Measurements from ENCODE around the gene CCT2. TPM values are rescaled to one million over a fixed set of nuclear protein-coding genes. Genes with fewer than 3 reads are reported as not detected.

Gene CCT2
- total and polyA plus RNA-seq, 2 donors (not counting 1 experiment from before 2014, with no cell fraction given) = 58.2 to 125 TPM

- CTCF ChIA-PET = interaction anchor here (3.3 kb wide), 1 partner anchor 8 kb away, joined by 35 read pairs; no protein-coding TSS in a partner anchor
- no peaks in the 10 kb centered on the region for H3K27me3 ChIP-seq (replicated peaks in 1 of 4; ENCODE audit: control extremely low read depth in 1 of 4, control insufficient read depth in 3 of 4, insufficient read depth in 4 of 4, low read length in 3 of 4)
- H3K79me2 ChIP-seq (ENCODE audit: control insufficient read depth, insufficient read depth, low read length) = no peaks in the 10 kb centered on the region
- intact Hi-C loops (cut with micrococcal nuclease) = no loop called here
- no peak overlapping the region for H2AFZ ChIP-seq (ENCODE audit: insufficient read depth, low read depth, low read length, poor library complexity, severe bottlenecking)
- Mint-ChIP-seq H3K4me3 (no peak overlapping the region), H3K4me1 (peaks cover 2% of the 10 kb centered on the region), H3K27ac (no peak overlapping the region), H3K27me3 (no peaks in the 10 kb centered on the region), H3K9me3 (ENCODE audit: insufficient read depth) (no peaks in the 10 kb centered on the region)
- no CpG with 5 or more reads among the region's 2 CpGs for WGBS (ENCODE audit: insufficient coverage)
- H3K4me2 ChIP-seq (replicated peaks; ENCODE audit: low read depth, low read length, poor library complexity, severe bottlenecking) = no peak overlapping the region
- H3K27ac ChIP-seq (ENCODE audit: low read length in 2 of 2) = no peak overlapping the region
- DNase-seq (no peak), ATAC-seq (ENCODE audit: low read depth) (no peak)
- no peak for TF ChIP-seq EZH2 (IDR thresholded peaks at IDR 0.05; ENCODE audit: borderline replicate concordance, insufficient read depth, low read depth, low read length, poor library complexity, severe bottlenecking)
- TF ChIP-seq CTCF (IDR thresholded peaks at IDR 0.05) = no peak
- no peaks in the 10 kb centered on the region for H3K4me1 ChIP-seq (ENCODE audit: control insufficient read depth in 2 of 2, insufficient read depth in 2 of 2, low read length in 2 of 2)
- H3K4me3 ChIP-seq (ENCODE audit: control extremely low read depth in 1 of 5, extremely low read depth in 1 of 5, insufficient read depth in 1 of 5, low read depth in 2 of 5, low read length in 4 of 5) = no peak overlapping the region
- POLR2A ChIA-PET = no interaction called here
- H3K9ac ChIP-seq (ENCODE audit: low read length) = no peak overlapping the region
- no peaks in the 10 kb centered on the region for H4K20me1 ChIP-seq (ENCODE audit: control insufficient read depth, insufficient read depth, low read length, poor library complexity, severe bottlenecking)
- H3K36me3 ChIP-seq (replicated peaks in 1 of 2; ENCODE audit: control extremely low read depth in 1 of 2, control insufficient read depth in 1 of 2, extremely low read depth in 1 of 2, insufficient read depth in 2 of 2, low read length in 1 of 2) = peaks cover 1 to 19% of the 10 kb centered on the region in 2 experiments
- H3K9me3 ChIP-seq (ENCODE audit: control extremely low read depth in 1 of 3, control insufficient read depth in 2 of 3, insufficient read depth in 1 of 3, low read length in 2 of 3) = no peaks in the 10 kb centered on the region
Measured at GRCh38 chr12:69578283-69578682, 7.0 kb upstream of the CCT2 start.

- WGBS (ENCODE audit: insufficient coverage) = no CpG with 5 or more reads among the region's 4 CpGs
- no peak for TF ChIP-seq CTCF (IDR thresholded peaks at IDR 0.05)
- no peak for TF ChIP-seq EZH2 (IDR thresholded peaks at IDR 0.05; ENCODE audit: borderline replicate concordance, insufficient read depth, low read depth, low read length, poor library complexity, severe bottlenecking)
- Histone ChIP-seq H3K27ac (ENCODE audit: low read length in 2 of 2) (no peak overlapping the region), H3K9ac (ENCODE audit: low read length) (no peak overlapping the region), H3K4me1 (ENCODE audit: control insufficient read depth in 2 of 2, insufficient read depth in 2 of 2, low read length in 2 of 2) (no peaks in the 10 kb centered on the region), H3K27me3 (replicated peaks in 1 of 4; ENCODE audit: control extremely low read depth in 1 of 4, control insufficient read depth in 3 of 4, insufficient read depth in 4 of 4, low read length in 3 of 4) (no peaks in the 10 kb centered on the region), H3K9me3 (ENCODE audit: control extremely low read depth in 1 of 3, control insufficient read depth in 2 of 3, insufficient read depth in 1 of 3, low read length in 2 of 3) (no peaks in the 10 kb centered on the region), H3K4me3 (ENCODE audit: control extremely low read depth in 1 of 5, extremely low read depth in 1 of 5, insufficient read depth in 1 of 5, low read depth in 2 of 5, low read length in 4 of 5) (no peak overlapping the region), H3K36me3 (replicated peaks in 1 of 2; ENCODE audit: control extremely low read depth in 1 of 2, control insufficient read depth in 1 of 2, extremely low read depth in 1 of 2, insufficient read depth in 2 of 2, low read length in 1 of 2) (peaks cover 1 to 13% of the 10 kb centered on the region in 2 experiments), H3K4me2 (replicated peaks; ENCODE audit: low read depth, low read length, poor library complexity, severe bottlenecking) (no peak overlapping the region), H2AFZ (ENCODE audit: insufficient read depth, low read depth, low read length, poor library complexity, severe bottlenecking) (no peak overlapping the region), H3K79me2 (ENCODE audit: control insufficient read depth, insufficient read depth, low read length) (no peaks in the 10 kb centered on the region), H4K20me1 (ENCODE audit: control insufficient read depth, insufficient read depth, low read length, poor library complexity, severe bottlenecking) (no peaks in the 10 kb centered on the region)
- ChIA-PET POLR2A (no interaction called here), CTCF (interaction anchor here (0.8 to 3.3 kb wide), 3 partner anchors 9 to 221 kb away, joined by 3 to 35 read pairs (median 5); no protein-coding TSS in a partner anchor)
- intact Hi-C loops (cut with micrococcal nuclease) = no loop called here
- Mint-ChIP-seq H3K4me1 (peaks cover 2% of the 10 kb centered on the region), H3K27me3 (no peaks in the 10 kb centered on the region), H3K9me3 (ENCODE audit: insufficient read depth) (no peaks in the 10 kb centered on the region), H3K4me3 (no peak overlapping the region), H3K27ac (no peak overlapping the region)
- DNase-seq (no peak), ATAC-seq (ENCODE audit: low read depth) (no peak)
Measured at GRCh38 chr12:69579029-69579428, 6.2 kb upstream of the CCT2 start.

Measured in B cell (primary cell).